ENCODE results near the gene TEX51.

TEX51 gene

DNA sequence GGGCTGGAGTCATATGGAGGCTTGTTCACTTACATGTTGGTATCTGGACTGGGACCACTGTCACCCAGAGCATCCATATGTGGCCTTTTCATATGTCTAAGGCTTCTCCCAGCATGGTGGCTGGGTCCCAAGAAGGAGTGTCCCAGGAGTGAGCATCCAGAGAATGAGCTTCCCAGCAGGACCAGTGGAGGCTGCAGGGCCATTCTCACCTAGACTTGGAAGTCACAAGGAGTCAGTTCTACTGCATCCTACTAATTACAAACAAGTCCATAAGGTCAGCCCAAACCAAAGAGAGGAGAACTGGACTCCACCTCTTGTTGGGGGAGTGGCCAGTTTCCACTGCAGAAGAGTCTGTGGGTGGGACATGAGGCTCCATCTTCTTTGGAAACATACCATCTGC is 5.1 kb upstream of the TEX51 start:
- DNase-seq (ENCODE audit: low spot score): no peak

DNA sequence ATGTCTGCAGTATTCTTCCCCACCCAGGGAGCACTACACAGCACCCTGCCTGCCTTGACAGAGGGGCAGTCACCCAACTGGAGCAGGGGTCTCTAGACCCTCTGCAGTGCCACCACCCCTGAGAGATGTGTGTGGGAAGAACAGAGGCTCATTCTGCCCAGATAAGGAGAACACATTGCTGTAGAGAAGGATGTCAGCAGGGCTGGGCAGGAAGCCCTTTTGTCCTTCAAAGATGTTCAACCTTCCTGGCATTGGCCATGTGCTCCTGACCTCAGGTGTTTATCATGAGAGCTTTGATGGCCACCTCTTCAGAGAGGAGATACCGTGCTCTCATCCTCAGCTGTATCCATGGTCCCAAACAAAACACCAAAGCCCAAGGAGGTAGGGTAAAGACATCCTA is 4.6 kb upstream of the TEX51 start:
- DNase-seq (ENCODE audit: low spot score): no peak

DNA sequence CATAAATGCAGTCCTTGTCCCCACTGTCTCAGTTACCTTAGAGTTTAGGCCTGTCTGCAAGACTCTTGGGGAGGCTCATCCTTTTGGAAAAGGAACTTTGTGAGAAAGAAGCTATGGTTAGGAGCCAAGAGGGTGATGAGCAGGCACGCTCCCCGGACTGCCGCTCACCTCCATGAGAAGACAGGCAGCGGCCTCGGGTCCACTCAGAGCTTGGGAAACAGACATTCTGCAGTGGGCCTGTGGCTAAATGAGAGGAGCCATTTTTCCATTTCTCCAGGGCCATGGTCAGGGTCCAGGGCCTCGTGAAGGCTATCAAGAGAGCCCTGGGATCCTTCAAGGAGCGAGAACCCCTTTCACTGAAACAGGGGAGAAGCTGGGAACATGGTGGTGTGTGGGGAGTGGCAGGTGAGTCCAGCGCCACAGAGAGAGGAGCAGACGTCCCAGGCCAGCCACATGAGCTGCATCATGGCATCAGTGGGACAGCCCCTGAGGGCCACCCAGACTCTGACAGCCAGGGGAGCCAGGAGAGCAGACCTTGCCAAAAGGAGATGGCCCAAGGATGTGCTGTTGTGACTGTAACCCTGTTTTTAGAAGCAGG is 4.0 kb upstream of the TEX51 start:
- DNase-seq (ENCODE audit: low spot score): no peak

DNA sequence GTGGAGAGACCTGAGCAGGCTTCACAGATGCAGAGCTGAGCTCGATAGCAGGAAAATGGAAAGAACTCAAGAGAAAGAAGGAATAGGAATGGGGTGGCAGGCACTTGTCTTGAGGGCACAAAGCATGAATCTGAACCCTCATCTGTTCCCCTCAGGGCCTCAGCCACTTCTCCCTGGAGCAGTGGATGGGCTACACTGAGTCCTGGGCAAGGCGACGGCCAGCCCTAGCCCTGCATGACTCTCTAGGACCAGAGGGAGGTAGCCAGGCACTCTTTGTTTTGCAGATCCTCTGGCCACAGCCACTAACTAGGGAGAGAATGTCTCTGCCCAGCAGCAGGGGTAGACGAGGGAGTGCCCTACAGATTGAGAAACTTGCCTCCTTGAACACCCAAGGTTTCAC is 3.4 kb upstream of the TEX51 start:
- no peak for DNase-seq (ENCODE audit: low spot score)

DNA sequence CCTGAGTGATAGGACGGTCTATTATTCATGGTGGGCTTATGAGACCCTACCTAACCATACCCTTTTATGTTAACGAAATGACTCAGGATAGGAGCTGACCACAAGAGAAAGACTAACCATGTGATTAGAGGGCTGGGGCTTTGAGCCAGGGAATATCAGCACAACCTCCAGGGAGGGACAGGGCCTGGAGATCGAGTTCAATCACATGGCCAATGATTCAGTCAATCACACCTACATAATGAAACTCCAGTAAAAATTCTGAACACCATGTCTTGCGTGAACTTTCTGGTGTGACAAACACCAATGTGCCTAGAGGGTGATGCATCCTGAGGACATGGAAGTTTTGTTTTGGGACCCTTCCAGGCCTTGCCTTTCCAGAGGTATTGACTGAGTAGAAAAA is 2.2 kb upstream of the TEX51 start:
- DNase-seq (ENCODE audit: low spot score): no peak

DNA sequence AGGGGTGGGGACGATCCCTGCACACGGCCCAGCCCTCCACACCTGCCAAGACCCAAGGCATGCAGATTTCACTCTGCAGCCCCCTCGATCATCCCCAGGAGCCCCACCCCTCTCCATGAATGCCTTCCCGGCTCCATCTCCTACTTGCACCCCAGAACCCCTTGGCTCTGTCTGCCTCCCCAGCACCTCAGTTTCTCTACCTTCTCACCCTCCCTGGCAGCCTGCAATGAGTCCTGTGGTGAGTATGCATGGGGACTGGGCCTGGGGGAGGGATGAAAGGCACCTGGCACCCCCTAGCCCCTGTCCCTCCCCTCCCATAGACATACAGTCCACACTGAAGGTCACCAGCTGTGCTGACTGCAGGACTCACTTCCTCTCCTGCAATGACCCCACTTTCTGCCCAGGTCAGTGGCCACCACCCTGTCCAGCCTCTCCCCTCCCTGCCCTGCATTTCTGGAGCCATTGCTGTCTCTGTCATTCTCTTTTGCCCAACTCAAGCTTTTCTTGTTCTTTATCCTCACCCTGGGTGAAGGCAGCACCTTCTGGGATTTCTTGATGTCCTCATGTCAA is 1.0 kb downstream of the TEX51 start:
- DNase-seq (ENCODE audit: low spot score): no peak

DNA sequence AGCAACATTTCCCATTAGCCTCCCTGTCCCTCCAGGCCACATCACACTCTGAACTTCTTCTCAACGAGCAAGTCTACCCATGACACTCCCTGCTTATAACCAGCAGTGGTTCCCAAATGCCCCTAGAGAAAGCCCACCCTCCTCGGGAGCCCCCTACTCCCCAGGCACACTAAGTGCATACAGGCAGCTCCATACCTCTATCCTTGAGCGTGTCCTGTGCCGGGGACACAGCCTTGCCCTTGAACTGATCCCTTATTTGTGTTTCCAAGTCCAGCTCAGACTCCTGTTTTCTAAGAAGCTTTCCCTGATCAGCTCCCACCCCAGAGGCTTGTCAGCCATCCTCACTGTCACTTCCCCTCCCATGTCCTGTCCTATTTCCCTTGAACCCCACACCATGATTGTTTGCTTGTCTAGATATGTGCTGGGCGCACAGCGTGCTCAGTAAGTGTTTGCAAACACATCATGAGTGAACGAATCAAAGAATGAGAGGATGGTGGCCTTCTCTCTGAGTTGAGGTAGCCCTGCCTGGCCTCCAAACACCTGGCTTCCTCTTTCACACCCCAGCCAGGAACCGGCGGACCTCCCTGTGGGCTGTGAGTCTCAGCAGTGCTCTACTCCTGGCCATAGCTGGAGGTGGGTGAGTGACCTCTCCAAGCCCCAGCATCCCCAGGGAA is 2.1 kb downstream of the TEX51 start:
- no peak for DNase-seq (ENCODE audit: low spot score)

DNA sequence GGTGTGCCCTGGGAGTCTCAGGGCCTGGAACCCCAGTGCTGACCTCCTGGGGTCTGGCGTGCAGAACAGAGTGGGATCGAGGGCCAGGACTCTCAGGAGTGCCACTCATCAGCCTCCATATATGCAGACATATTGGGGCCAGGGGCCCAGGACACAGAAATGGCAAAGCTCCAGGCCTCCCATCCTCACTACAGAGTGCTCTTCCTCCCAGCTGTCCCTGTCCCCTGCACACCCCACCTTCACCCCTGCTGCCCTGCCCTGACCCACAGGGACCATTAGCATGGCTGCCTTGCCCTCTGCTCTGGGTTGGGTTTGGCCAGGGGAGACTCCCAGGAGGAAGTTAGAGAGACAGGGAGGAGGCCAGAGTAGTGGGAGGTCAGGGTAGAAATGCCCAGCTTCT is 2.8 kb downstream of the TEX51 start:
- no peak for DNase-seq (ENCODE audit: low spot score)

DNA sequence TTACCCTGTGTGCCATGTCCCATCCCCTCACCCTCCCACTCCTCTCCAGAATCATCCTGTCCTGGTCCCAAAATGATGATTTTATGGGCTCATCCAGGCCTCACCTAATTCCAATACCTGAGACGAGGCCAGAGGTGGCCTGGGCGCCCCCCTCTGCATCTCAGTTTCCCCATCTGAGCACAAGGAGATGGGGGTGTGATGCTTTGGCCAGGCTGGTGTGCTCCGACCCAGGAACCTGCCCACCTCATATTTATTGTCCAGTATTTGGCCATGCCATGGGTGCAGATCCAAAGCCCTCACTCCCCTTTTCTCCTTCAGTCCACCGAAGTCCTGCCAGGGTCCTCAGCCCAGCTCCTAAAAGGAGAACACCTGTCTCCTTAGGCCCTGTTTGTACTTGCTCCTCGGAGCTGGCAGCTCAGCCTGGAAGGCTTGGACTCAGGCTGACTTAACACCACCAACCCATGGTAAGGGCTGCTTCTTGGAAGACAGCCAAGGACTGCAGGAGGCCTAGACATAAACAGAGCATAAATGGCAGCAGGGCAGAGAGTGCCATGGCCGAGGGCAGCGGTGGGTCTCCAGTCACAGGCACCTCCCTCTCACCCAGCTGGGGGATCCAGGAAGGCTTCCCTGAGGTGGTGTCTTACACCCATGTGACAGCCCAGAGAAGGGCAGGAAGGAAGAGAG is 3.6 kb downstream of the TEX51 start:
- DNase-seq (ENCODE audit: low spot score): no peak

DNA sequence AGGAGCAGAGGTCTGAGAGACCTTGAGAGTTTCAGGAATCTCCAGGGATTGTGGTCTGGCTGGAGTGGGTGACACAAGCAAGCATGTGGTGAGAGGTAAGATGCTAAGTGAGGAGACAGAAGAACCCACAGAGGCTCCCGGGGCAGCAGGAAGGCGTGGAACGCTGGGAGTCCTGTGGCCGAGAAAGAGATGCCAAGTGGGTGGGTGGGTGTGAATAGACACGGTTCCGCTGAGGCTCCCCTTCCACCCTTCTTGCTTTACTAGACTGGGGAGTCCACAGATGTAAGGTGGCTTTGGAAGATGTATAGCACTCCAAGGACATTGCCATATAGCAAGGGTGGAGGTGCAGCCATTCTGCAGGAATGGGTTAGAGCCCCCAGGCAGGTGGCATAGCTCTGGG is 4.2 kb downstream of the TEX51 start:
- no peak for DNase-seq (ENCODE audit: low spot score)

DNA sequence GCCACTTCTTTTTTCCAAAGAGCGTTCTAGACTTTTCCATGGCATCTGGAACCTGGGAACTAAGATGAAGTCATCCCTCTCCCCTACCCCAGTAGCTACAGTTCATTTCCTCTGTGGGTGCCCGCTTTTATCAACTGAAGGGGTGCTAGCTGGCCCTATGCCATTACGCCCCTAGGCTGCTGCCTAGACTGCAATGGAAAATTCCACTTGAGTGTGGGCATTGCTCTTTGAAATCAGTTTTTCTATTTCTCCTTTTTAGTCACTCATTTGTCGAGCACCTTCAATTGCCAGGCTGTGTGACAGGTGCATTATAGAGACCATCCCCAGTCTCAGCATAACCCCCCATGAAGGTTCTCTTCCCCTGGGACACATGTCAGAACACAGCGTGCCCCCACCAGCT is 7.3 kb downstream of the TEX51 start:
- no peak for DNase-seq (ENCODE audit: low spot score)

DNA sequence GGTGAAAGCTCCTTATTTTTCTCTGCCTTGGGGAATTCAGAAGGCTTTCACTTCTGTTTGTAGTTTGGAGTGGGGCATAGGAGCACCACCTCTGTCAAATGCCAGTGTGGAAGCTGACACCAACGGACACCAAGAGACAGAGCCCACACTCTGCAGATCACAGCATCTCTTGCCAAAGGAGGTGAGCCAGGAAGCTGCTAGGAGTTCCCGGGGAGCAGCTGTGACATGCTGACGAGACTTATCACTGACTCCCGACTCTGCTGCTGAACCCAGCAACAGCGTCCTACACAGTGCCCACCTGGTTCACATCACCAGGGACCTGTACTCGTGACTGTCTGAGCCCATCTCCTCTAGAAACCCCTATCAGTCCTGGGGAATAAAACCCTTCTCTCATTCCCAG is 8.1 kb downstream of the TEX51 start:
- DNase-seq (ENCODE audit: low spot score): no peak

DNA sequence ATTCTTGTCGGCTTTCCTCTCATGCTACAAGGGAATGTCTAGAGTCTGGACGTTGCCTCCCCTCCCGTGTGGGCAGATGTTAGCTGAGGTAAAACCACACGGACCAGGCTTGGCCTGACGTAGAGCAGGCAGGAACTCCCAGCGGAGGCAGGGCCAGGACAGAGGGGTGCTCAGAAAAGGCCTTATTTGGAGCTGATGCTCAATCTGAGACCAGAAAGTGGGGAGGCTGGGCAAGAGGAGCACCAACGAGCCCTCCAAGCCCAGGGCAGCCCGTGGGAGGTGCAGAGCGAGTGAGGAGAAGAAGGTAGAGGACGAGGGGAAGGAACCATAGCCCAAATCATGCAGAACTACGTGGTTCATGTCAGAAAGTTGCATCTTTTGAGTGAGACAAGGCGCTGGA is 9.0 kb downstream of the TEX51 start:
- DNase-seq (ENCODE audit: low spot score): no peak

DNA sequence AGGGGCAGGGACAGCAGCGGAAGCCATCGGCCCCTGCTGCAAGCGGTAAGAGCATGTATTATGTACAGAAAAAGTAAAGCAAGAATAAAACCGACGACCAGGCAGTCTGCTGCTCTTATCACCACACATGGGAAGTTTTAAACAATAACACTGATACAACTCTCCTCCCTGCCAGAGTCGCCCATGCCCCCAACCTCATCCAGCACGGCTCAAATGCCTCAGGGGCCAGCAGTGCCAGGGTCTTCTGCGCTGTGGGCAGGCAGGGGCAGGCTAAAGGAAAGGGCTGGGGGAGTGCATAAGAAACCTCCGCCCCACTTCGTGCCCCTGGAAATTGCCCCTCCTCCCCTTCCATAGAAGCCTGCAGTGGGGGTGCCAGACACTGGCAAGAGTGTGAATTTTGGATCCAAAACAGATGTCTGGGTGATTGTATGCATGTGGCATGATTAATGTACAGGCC is 10.1 kb downstream of the TEX51 start:
- DNase-seq (ENCODE audit: low spot score): no peak

DNA sequence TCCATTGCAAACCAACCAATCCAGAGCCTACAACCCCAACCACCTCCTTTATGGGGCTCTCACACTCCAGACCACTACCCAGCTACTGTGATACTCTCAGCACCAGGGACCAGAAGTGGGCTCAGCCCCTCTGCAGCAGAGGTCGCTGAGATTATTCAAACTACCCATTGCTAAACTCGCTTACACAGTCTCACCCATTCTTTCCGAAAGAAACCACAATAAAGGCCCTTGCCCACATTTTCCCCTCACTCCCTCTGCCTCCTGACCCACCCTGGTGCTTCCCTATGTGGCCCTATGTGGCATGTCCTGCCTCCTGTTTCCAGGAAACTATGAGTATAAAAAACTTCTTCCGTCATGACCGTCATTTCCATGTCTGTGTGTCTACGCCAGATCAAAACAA is 10.7 kb downstream of the TEX51 start:
- DNase-seq (ENCODE audit: low spot score): no peak

DNA sequence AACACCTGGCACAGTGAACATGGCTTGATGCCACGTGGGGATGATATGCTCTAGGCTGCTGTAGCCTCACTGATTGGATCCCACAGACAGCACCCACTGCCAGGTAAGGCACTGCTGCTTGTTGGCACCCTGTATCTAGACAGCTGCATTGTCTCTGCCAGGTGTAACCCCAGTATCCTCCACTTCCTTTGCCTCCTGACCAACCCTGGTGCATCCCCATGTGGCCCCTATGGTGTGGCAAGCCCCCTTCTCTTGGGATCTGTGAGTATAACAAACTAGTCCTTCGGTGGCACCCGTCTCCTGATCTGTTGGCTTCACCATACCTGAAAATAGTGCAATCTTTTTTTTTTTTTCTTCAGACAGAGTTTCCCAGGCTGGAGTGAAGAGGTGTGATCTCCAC is 11.1 kb downstream of the TEX51 start:
- no peak for DNase-seq (ENCODE audit: low spot score)

DNA sequence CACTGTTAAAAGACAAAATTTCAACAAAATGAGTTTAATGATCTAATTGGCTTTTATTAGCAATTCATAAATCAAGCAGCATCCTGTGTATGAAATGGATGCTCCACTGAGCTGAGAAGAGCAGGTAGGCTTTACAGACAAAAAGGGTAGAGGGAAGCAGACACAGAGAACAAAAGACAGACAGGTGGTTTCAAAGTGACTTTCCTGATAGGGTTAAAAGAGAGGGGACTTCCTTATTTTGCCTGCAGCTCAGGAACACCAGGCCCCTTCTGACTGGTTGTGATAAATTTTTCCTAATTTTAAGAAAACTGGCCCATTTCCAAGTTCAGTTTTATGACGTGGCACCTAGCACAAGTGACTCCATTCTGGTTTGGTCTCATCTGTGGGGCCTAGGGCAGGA is 11.9 kb downstream of the TEX51 start:
- no peak for DNase-seq (ENCODE audit: low spot score)

DNA sequence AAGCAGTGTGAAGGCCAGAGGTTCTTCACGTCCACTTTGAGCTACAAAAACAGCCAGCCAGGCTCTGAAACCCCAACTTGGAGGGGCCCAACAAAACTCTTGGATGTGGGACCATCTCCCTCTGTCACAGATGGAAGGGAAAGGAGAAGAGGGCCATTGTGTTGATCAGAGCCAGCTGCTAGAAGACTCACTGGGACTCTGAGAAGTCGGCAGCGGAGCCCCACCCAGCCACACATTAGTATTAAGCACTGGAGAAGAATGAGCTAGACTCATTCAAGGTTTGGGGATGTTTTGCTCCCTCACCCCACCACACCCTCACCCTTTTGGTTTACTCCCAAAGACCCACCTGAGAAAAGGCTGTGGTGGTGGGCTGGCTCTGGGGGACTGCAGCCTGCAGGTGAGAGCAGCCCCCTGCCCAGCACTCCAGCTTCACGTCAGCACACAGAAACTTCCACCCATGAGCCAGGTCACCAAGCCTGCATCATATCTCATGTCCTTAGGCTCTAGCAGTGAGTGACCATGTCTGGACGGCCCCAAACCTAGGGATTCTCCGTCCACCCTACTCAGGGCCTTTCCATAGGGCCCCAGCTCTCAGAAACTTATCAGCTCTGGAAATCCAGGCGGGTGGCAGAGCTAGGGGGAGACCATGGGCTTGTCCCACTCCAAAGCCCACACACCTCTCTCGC is 12.6 kb downstream of the TEX51 start:
- no peak for DNase-seq (ENCODE audit: low spot score)

DNA sequence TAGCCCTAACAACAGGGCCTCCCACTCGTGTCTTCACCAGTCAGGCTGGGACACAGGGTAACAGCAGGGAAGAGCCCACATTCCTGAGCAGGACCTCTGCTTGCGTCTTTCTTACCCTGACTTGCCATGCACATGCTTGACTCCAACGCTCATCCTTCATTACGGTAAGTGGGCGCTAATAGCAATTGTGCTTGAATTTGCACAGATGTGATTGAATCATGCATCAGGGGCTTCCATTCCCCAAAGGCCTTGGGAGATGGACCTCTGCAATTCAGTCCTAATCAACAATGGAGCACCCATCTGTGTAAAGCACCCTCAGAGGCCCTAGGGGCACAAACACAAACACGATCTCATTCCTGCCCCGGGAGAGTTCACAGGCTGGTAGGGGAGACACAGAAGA is 13.5 kb downstream of the TEX51 start:
- no peak for DNase-seq (ENCODE audit: low spot score)

DNA sequence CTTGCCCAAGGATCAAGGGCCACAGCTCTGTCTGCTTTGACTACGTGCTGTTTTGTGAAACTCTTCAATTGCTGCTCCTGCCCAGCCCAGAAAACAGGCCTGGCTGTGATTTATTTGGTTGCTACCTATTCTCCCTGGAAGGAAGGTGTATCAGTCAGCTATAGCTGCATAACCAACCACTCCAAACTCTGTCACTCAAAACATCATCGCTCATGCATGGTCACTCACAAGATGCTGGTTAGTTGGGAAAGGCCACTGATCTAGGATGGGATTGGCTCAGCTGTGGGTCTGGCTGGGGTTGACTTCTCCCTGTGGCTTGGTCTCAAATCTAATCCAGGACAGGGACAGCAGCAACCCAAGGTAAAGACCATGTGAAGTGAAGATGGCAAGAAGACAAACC is 14.6 kb downstream of the TEX51 start:
- no peak for DNase-seq (ENCODE audit: low spot score)

DNA sequence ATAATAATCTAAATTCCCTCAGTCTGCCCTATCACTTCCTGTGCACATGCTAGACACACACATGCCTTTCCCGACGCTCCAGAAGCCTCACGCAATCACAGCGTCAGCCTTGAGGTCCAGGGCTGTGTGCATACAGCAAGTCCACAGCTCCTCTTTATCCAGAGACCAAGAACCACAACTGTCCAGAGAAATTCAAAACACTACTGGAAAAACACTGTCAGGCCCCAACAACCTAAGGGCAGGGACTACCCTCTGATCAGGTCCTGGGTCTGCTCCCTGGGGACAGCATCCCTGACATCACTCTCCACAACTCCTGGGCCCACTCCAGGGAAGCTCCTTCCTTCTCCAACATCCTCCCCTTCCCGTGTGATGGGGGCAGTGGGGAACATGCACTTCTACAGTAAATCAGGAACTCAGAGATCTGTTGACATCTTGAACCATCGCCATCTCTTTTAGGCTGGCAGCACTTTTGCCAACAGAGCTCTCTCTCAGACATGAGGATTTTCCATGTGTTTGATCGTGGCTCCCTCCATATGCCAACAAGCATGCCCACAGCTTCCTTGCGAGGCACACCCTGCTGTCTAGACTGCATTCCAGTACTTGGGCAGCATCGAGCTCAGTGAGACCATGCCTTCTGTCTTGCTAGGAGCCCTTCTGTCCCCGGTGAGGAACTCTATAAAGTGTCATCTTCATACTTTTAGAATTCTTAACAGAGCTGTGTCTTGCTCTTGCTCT is 15.4 kb downstream of the TEX51 start:
- no peak for DNase-seq (ENCODE audit: low spot score)

Measured in GM03348 (cell line).